Calu3 (cell line): Measurements from ENCODE around the gene KRT80. TPM values are rescaled to one million over a fixed set of nuclear protein-coding genes. Genes with fewer than 3 reads are reported as not detected.

Experiments used
- BruUV-seq: library from RNA; stranded (reverse); fragments of 400-500 nt; replicated peaks from 2 replicates; lab custom pipeline; 2021; lab: Mats Ljungman, UMichigan
- CTCF ChIA-PET: fragments of 300-600 bp; sonication (Branson Sonifier 250); formaldehyde crosslinking; loops from one replicate; lab custom pipeline; 2022; ENCODE audit warnings: antibody characterized with exemption; lab: Charles Lee
- DNase-seq: peaks from one replicate; pipeline ENCODE4 v3.0.0; 2022
- H3K27ac Mint-ChIP-seq: one replicate; pipeline ENCODE4 v1.8.0; 2022; ENCODE audit warnings: mixed read lengths; ENCODE audit not compliant: unreplicated experiment
- H3K27me3 Mint-ChIP-seq: one replicate; pipeline ENCODE4 v1.8.0; 2022; ENCODE audit warnings: mixed read lengths; ENCODE audit not compliant: unreplicated experiment
- H3K36me3 Mint-ChIP-seq: one replicate; pipeline ENCODE4 v1.8.0; 2022; ENCODE audit warnings: mild to moderate bottlenecking, moderate library complexity, mixed read lengths; ENCODE audit not compliant: insufficient read depth, unreplicated experiment
- H3K4me1 Mint-ChIP-seq: one replicate; pipeline ENCODE4 v1.8.0; 2022; ENCODE audit warnings: mild to moderate bottlenecking, low read depth, mixed read lengths; ENCODE audit not compliant: unreplicated experiment
- H3K4me3 Mint-ChIP-seq: one replicate; pipeline ENCODE4 v1.8.0; 2022; ENCODE audit warnings: mild to moderate bottlenecking, low read depth, moderate library complexity, mixed read lengths; ENCODE audit not compliant: unreplicated experiment
- H3K9me3 Mint-ChIP-seq: one replicate; pipeline ENCODE4 v1.8.0; 2022; ENCODE audit warnings: low read depth, mixed read lengths; ENCODE audit not compliant: unreplicated experiment
- intact Hi-C: fragments of 100-400 bp; cut with micrococcal nuclease; formaldehyde crosslinking; loops from one replicate; pipeline ENCODE4 v1.10.0; 2022; ENCODE audit not compliant: unreplicated experiment
- total RNA-seq: library from RNA; stranded (reverse); gene quantifications from 2 replicates; pipeline ENCODE4 v1.2.3, GENCODE V29; 2022
- TF ChIP-seq, protein P1 (sequence below): fragments of 200-600 bp; IDR thresholded peaks from one replicate; pipeline ENCODE4 v1.8.0; 2022; ENCODE audit warnings: antibody characterized with exemption; ENCODE audit not compliant: unreplicated experiment

The KRT80 gene
- total RNA-seq, 1 experiment from 2014 or later = 45.5 TPM

DNA sequence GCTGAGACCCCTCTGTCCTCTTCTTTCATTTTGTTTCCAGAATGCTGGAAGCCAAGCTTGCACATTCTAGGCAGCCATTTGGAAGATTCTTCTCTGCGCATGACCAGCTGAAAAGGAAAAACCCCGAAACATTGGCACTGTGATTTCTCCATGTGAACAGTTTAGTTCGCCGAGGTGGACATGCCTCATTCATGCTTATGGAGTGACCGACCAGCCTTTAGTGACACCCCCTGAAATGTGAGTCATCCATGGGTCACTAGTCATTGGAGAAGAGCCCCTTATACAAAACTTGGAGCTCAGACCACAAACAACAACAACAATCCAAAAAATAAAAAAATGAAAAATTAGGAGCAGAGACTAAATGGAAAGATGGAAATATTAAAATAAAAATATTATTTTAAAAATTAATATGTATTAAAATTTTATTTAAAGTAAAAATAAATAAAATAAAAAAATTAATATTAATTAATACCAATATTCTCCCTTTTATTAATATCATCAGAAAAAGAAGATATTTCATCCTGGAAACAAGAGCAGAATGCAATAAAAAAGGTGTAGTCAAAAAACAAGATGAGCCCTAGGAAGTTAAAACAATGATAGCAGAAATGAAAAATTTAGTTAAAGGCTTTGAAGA lies 31.7 kb upstream of the KRT80 start:
- CTCF ChIA-PET = no interaction called here
- no TSS peak for BruUV-seq
- Mint-ChIP-seq H3K4me3 (no peak overlapping the region), H3K27ac (peak overlapping the region; percentile 78), H3K4me1 (peaks cover 79% of the 10 kb centered on the region), H3K9me3 (peaks cover 3% of the 10 kb centered on the region), H3K27me3 (no peaks in the 10 kb centered on the region), H3K36me3 (peaks cover 6% of the 10 kb centered on the region)
- TF ChIP-seq, protein P1, sequence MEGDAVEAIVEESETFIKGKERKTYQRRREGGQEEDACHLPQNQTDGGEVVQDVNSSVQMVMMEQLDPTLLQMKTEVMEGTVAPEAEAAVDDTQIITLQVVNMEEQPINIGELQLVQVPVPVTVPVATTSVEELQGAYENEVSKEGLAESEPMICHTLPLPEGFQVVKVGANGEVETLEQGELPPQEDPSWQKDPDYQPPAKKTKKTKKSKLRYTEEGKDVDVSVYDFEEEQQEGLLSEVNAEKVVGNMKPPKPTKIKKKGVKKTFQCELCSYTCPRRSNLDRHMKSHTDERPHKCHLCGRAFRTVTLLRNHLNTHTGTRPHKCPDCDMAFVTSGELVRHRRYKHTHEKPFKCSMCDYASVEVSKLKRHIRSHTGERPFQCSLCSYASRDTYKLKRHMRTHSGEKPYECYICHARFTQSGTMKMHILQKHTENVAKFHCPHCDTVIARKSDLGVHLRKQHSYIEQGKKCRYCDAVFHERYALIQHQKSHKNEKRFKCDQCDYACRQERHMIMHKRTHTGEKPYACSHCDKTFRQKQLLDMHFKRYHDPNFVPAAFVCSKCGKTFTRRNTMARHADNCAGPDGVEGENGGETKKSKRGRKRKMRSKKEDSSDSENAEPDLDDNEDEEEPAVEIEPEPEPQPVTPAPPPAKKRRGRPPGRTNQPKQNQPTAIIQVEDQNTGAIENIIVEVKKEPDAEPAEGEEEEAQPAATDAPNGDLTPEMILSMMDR = no peak
- intact Hi-C loops = no loop called here
- no peak for DNase-seq

DNA sequence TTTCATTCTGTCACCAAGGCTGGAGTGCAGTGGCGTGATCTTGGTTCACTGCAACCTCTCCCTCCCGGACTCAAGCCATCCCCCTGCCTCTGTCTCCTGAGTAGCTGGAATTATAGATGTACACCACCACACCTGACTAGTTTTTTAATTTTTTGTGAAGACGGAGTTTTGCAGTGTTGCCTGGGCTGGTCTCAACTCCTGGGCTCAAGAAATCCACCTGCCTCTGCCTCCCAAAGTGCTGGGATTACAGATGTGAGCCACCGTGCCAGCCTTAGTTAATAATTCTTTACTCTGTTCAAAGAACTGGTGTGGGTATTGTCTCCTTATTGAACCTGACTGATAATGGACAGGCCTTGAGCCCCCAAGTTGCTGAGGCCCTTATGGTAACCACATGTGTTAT lies 30.9 kb upstream of the KRT80 start:
- BruUV-seq = TSS peak; percentile 41
- H3K4me3 Mint-ChIP-seq = peak overlapping the region; percentile 36
- DNase-seq = no peak
- peaks cover 3% of the 10 kb centered on the region for H3K9me3 Mint-ChIP-seq
- peaks cover 6% of the 10 kb centered on the region for H3K36me3 Mint-ChIP-seq
- no peaks in the 10 kb centered on the region for H3K27me3 Mint-ChIP-seq
- H3K27ac Mint-ChIP-seq = peak overlapping the region; percentile 77
- TF ChIP-seq, protein P1 = no peak
- H3K4me1 Mint-ChIP-seq = peaks cover 74% of the 10 kb centered on the region
- CTCF ChIA-PET = interaction anchor here (1.0 to 1.8 kb wide), 6 partner anchors 11 to 74 kb away, joined by 3 to 7 read pairs (median 4); partner anchors contain the start of genes KRT7 and KRT80
- intact Hi-C loops = no loop called here

- peaks cover 70% of the 10 kb centered on the region for H3K4me1 Mint-ChIP-seq
- intact Hi-C loops = no loop called here
- H3K36me3 Mint-ChIP-seq = peaks cover 13% of the 10 kb centered on the region
- CTCF ChIA-PET = interaction anchor here (0.8 to 1.8 kb wide), 9 partner anchors 11 to 103 kb away, joined by 3 to 7 read pairs (median 3); partner anchors contain the start of genes KRT7 and KRT80
- TF ChIP-seq, protein P1 = peak; percentile 68
- peak overlapping the region; percentile 77 for H3K27ac Mint-ChIP-seq
- BruUV-seq = no TSS peak
- DNase-seq = peak; percentile 86
- peak overlapping the region; percentile 36 for H3K4me3 Mint-ChIP-seq
- no peaks in the 10 kb centered on the region for H3K27me3 Mint-ChIP-seq
- peaks cover 1% of the 10 kb centered on the region for H3K9me3 Mint-ChIP-seq
Observed at GRCh38 chr12:52221912-52222457, 30.2 kb upstream of the KRT80 start.

- intact Hi-C loops = no loop called here
- no peak for DNase-seq
- Mint-ChIP-seq H3K4me1 (peaks cover 63% of the 10 kb centered on the region), H3K27me3 (no peaks in the 10 kb centered on the region), H3K27ac (peak overlapping the region; percentile 77), H3K4me3 (peak overlapping the region; percentile 36), H3K36me3 (peaks cover 13% of the 10 kb centered on the region), H3K9me3 (no peaks in the 10 kb centered on the region)
- TF ChIP-seq, protein P1 = no peak
- BruUV-seq = no TSS peak
- CTCF ChIA-PET = interaction anchor here (0.8 to 1.8 kb wide), 8 partner anchors 12 to 104 kb away, joined by 3 to 7 read pairs (median 4); partner anchors contain the start of gene KRT7
Observed at GRCh38 chr12:52221070-52221781, 29.4 kb upstream of the KRT80 start.
